ENCODE results near the gene L3MBTL2. TPM values are rescaled to one million over a fixed set of nuclear protein-coding genes. Genes with fewer than 3 reads are reported as not detected.

Gene L3MBTL2
- total RNA-seq, 2 donors from 2014 or later: 25.4 to 37.7 TPM

DNA sequence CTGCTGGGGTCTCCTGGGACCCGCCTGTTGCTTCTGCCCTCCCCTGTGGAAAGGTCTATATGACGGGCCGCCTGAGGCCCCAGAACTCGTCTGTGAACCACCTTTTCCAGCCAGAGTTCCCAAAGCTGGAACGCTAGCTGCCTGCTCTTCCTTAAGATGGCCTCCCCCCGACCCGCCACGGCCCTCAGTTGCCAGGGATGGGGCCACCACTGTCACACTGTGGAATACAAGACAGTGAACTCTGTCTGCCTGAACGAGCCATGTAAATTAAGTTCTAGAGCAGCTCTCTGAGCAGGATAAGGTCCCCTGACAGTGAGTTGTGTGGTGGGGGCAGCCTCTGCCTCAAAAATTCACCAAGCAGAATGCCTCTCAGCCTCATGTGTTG lies 25.3 kb downstream of the L3MBTL2 start:
- no peak for DNase-seq (ENCODE audit: low spot score)
- Histone ChIP-seq H3K27me3 (replicated peaks; ENCODE audit: insufficient read depth) (no peaks in the 10 kb centered on the region), H3K27ac (no peak overlapping the region), H3K9me3 (no peaks in the 10 kb centered on the region), H3K36me3 (peaks cover 5 to 23% of the 10 kb centered on the region in 2 donors), H3K4me3 (no peak overlapping the region), H3K4me1 (replicated peaks) (no peaks in the 10 kb centered on the region)
- no peak for TF ChIP-seq POLR2A (IDR thresholded peaks at IDR 0.05)
- TF ChIP-seq, protein P1, sequence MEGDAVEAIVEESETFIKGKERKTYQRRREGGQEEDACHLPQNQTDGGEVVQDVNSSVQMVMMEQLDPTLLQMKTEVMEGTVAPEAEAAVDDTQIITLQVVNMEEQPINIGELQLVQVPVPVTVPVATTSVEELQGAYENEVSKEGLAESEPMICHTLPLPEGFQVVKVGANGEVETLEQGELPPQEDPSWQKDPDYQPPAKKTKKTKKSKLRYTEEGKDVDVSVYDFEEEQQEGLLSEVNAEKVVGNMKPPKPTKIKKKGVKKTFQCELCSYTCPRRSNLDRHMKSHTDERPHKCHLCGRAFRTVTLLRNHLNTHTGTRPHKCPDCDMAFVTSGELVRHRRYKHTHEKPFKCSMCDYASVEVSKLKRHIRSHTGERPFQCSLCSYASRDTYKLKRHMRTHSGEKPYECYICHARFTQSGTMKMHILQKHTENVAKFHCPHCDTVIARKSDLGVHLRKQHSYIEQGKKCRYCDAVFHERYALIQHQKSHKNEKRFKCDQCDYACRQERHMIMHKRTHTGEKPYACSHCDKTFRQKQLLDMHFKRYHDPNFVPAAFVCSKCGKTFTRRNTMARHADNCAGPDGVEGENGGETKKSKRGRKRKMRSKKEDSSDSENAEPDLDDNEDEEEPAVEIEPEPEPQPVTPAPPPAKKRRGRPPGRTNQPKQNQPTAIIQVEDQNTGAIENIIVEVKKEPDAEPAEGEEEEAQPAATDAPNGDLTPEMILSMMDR (IDR thresholded peaks at IDR 0.05): no peak
- TF ChIP-seq POLR2AphosphoS5 (IDR thresholded peaks at IDR 0.05): no peak
- WGBS: 81% methylated on average over 9 of the region's 9 CpGs
- intact Hi-C loops (cut with DNase I): no loop called here

DNA sequence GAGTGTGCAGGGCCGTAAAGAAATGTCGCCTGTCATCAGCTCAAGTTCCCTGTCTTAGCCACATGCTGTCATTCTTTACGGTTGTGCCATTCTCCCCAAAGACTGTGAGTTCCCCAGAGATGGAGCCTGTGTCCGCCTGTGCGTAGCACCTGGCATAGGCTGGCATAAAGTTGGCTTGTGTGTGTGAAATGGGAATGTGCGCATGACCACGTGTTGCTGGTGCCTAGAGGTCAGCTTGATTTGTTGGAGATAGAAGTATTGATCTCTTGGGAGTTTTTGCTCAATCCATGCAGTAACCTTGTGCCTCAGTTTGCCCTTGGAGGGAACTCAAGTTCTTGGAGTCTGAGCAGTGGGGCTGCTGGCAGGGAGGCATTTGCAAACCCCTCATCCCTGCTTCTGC lies 26.3 kb downstream of the L3MBTL2 start:
- no peaks in the 10 kb centered on the region for H3K9me3 ChIP-seq
- intact Hi-C loops (cut with DNase I): no loop called here
- WGBS: 84% methylated on average over 7 of the region's 7 CpGs

DNA sequence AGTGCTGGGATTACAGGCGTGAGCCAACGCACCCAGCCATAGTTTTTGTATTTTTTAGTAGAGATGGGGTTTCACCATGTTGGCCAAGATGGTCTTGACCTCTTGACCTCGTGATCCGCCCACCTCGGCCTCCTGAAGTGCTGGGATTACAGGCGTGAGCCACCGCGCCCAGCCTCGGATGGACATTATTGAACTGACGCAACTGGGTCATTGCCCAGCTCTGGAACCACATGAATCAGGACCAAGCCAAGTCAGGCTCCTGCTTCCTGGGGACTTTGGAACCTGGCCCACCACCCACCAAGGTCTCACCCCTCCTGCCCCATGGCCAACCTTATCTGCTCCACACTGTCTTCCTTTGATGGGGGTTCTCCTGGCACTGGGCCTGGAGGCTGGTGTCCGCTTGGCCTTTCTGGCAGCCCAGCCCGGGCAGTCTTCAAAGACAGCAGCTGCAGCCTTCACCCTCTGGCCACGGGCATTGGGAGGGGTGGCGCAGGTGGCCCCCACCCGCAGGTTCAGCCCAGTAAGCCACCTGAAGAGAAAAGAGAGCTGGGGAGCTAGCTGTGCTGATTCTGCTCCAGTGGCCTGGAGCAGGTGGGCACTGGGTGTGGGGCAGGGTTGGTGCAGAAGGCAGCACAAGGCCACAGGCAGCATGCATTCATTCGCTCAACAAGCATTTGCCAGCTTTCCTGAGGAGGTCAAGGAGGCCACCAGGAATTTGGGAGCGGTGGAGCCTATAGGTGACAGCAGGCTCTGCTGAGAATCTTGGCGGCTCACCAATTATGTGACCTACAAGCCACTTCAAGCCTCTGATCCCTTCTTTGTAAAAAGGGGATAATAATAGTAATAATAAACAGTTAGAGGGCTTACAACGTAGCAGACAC lies 29.9 kb downstream of the L3MBTL2 start:
- peaks cover 7% of the 10 kb centered on the region for H3K4me1 ChIP-seq (replicated peaks)
- DNase-seq (ENCODE audit: low spot score): no peak
- no peak overlapping the region for H3K27ac ChIP-seq
- intact Hi-C loops (cut with DNase I): loop anchor here (5.0 kb wide), 1 partner anchor 313 kb away; no protein-coding TSS in a partner anchor
- no peaks in the 10 kb centered on the region for H3K9me3 ChIP-seq
- no peaks in the 10 kb centered on the region for H3K27me3 ChIP-seq (replicated peaks; ENCODE audit: insufficient read depth)
- no peaks in the 10 kb centered on the region for H3K36me3 ChIP-seq
- 84% methylated on average over 19 of the region's 19 CpGs for WGBS
- no peak for TF ChIP-seq POLR2AphosphoS5 (IDR thresholded peaks at IDR 0.05)
- no peak for TF ChIP-seq POLR2A (IDR thresholded peaks at IDR 0.05)
- TF ChIP-seq, protein P1 (IDR thresholded peaks at IDR 0.05): no peak
- H3K4me3 ChIP-seq: no peak overlapping the region

More for the DNA sequence above, 26.3 kb downstream of the L3MBTL2 start:
- Histone ChIP-seq H3K36me3 (peaks cover 5 to 19% of the 10 kb centered on the region in 2 donors), H3K27me3 (replicated peaks; ENCODE audit: insufficient read depth) (no peaks in the 10 kb centered on the region), H3K4me1 (replicated peaks) (no peaks in the 10 kb centered on the region), H3K4me3 (no peak overlapping the region), H3K27ac (no peak overlapping the region)
- TF ChIP-seq, protein P1 (IDR thresholded peaks at IDR 0.05): no peak
- TF ChIP-seq POLR2AphosphoS5 (IDR thresholded peaks at IDR 0.05): no peak
- no peak for DNase-seq (ENCODE audit: low spot score)

DNA sequence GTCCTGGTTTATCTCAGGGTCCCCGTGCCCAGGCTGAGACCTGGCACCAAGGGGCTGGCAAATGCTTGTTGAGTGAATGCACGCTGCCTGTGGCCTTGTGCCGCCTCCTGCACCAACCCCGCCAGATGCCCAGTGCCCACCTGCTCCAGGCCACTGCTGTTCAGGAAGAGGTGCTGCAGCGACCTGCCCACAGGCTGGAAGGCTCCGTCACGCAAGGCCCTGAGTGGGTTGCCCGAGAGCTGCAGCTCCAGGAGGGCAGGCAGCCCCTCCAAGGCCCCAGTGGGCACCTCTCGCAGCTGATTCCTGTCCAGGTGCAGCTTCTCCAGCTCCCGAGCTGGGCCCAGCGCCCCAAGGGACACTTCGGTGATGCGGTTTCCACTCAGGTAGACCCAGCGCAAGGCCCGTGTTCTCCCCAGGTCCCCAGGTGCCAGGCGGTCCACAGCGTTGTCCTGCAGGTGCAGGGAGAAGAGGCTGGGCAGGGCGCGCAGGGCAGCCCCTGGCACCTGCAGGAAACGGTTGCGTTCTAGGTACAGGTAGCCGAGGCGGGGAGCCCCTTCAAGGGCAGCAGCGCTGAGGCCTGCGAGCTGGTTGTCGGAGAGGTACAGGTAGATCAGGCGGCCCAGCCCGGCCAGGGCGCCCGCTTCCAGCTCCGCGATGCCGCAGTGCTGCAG lies 32.1 kb downstream of the L3MBTL2 start:
- Histone ChIP-seq H3K9me3 (no peaks in the 10 kb centered on the region), H3K27ac (peak overlapping the region; percentile 68 to 75), H3K4me3 (peak overlapping the region; percentile 33 to 38), H3K36me3 (no peaks in the 10 kb centered on the region), H3K27me3 (replicated peaks; ENCODE audit: insufficient read depth) (no peaks in the 10 kb centered on the region), H3K4me1 (replicated peaks) (peaks cover 7% of the 10 kb centered on the region)
- no peak for DNase-seq (ENCODE audit: low spot score)
- TF ChIP-seq POLR2AphosphoS5 (IDR thresholded peaks at IDR 0.05): no peak
- TF ChIP-seq, protein P1 (IDR thresholded peaks at IDR 0.05): no peak
- TF ChIP-seq POLR2A (IDR thresholded peaks at IDR 0.05): no peak
- 54% methylated on average over 29 of the region's 33 CpGs for WGBS
- intact Hi-C loops (cut with DNase I): loop anchor here (5.0 kb wide), 1 partner anchor 315 kb away; no protein-coding TSS in a partner anchor
